GM18873 (cell line): ENCODE measurements around the gene PLD6.
"Not testable (repeated sequence)": the region's sequence is repeated elsewhere in the genome, so short reads cannot be mapped to it uniquely, and the experiment has no call there.

Experiments
- ATAC-seq: cut with Tn5 transposase; IDR thresholded peaks from one replicate; pipeline ENCODE4 v1.9.1; 2021; ENCODE audit warnings: mild to moderate bottlenecking, moderate library complexity, moderate number of reproducible peaks; ENCODE audit not compliant: unreplicated experiment, low FRiP score

The PLD6 gene, protein sequence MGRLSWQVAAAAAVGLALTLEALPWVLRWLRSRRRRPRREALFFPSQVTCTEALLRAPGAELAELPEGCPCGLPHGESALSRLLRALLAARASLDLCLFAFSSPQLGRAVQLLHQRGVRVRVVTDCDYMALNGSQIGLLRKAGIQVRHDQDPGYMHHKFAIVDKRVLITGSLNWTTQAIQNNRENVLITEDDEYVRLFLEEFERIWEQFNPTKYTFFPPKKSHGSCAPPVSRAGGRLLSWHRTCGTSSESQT

DNA sequence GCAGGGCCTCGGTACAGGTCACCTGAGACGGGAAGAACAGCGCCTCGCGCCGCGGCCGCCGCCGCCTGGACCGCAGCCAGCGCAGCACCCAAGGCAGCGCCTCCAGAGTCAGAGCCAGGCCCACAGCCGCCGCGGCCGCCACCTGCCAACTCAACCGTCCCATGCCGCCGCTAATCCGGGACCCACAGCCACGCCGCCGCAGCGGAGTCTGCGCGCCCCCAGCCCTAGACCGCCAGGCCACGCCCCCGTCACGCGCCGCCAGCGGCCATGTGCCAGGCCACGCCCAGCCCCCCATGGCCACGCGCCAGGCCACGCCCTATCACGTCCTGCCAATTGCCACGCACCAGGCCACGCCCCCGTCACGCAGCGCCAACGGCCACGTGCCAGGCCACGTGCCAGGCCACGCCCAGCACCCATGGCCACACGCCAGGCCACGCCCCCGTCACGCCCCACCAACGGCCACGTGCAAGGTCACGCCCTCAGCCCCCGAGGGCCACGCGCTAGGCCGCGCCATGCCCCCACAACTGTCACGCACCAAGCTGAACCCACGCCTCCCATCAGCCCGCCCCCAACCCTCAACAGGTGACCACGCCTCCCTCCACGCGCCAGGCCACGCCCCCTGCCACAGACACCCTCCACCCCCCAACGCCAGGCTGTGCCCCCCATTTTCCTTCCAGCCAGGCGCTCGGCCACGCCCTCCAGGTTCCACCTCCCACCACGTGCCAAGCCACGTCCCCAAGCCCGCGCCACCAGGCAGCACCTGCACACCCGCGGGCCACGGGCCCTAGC, at the start of gene PLD6:
Gene PLD6 (minus strand): TSS at position 210 of the 789 bp plus-strand sequence. CDS start 47 bp downstream, at position 163.
- ATAC-seq, result peak; percentile 47

DNA sequence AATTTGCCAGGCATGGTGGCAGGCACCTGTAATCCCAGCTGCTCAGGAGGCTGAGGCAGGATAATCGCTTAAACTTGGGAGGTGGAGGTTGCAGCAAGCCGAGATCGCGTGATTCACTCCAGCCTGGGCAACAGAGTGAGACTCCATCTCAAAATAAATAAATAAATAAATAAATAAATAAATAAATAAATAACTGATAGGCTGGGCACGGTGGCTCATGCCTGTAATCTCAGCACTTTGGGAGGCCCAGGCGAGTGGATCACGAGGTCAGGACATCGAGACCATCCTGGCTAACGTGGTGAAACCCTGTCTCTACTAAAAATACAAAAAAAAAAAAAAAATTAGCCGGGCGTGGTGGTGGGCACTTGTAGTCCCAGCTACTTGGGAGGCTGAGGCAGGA, 49.6 kb upstream of the PLD6 start:
- ATAC-seq, result not testable (repeated sequence)

DNA sequence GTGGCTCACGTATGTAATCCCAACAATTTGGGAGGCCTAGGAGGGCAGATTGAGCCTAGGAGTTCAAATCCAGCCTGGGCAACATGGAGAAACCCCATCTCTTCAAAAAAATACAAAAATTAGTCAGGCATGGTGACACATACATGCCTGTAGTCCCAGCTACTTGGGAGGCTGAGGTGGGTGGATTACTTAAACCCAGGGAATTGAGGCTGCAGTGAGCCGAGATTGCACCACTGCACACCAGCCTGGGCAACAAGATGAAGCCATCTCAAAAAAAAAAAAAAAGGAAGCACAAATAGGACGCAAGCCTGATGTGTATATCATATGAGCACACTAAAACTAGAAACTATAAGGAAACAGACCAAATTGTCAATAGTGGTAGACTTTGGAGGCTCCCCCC, 47.9 kb upstream of the PLD6 start:
- ATAC-seq, result no peak

DNA sequence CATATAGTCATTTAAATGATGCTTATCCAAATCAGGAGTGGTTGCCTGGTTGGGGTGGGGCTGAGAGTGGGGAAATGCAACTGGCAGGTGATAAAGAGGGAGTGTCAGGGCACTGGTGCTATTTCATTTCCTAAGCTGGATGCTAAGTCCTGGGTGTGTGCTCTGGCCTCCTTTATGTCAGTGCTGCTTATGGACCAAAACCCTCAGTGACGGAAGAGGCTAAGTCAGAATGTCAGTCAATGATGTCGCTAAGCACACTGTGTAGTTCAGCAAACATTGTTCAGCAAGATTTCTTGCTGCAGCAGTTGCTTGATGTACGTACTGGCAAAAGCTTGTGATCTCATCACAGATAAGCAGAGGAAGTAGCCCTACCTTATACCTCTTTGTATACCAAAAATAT, 47.3 kb upstream of the PLD6 start:
- ATAC-seq, result no peak

DNA sequence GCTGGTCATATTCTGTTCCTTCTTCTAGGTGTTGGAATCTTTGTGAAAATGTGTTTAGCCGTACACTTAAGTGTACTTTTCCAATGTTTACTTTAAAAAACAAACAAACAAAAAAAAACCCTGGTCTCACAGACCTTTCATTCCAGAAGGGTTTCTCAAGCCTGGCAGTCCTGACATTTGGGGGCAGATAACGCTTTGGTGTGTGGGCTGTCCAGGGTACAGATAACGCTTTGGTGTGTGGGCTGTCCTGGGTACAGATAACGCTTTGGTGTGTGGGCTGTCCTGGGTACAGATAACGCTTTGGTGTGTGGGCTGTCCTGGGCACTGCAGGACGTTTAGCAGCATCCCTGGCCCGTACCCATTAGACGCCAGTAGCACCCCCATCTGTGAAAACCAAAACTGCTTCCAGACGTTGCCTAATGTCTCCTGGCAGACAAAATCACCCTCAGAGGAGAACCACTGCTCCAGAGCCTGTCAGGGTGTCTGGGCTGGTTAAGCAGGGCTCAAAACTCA, 46.1 kb upstream of the PLD6 start:
- ATAC-seq, result no peak

DNA sequence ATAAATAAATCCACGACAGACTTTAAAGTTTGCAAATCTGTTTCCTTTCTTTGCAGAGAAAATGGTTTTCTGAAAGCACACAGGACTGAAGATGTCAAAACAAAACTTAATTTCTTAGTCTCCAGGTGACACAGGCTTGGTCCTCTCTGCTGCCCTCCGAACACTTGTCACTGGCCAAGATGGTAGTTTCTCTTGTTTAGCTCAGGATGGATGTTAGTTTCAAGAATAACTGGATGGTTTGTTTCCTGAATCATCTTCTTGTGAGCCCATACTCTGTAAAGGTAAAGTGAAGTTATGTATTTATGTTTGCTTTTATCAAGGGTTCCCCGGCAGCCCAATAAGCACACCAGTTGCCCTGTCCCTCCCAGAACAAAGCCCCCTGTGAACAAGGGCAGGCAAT, 40.7 kb upstream of the PLD6 start:
- no peak for ATAC-seq

DNA sequence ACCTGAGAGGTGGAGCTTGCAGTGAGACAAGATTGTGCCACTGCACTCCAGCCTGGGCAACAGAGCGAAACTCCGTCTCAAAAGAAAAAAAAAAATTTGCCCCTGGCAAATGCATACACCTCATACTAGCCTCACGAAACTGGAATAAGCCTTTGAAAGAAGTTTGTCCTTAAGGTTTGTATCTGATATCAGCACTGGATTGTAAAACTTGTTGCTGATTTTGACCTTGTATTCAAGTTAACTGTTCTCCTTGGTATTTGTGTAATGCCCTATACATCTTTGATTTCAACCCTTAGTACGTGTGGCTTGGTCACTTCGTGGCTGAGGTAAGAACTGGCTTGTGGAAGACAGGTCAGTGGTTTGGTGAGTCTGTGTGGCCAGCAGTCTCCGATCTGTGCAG, 37.0 kb upstream of the PLD6 start:
- no peak for ATAC-seq

DNA sequence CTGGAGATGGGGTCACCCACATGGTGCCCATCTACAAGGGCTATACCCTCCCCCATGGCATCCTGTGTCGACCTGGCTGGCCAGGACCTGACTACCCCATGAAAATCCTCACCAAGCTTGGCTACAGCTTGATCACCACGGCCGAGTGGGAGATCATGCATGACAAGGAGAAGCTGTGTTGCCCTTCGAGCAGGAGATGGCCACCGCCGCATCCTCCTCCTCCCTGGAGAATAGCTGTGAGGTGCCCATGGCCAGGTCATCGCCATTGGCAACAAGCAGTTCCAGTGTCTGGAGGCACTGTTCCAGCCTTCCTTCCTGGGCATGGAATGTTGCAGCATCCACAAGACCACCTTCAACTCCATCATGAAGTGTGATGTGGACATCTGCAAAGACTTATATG, 36.1 kb upstream of the PLD6 start:
- ATAC-seq, result no peak

DNA sequence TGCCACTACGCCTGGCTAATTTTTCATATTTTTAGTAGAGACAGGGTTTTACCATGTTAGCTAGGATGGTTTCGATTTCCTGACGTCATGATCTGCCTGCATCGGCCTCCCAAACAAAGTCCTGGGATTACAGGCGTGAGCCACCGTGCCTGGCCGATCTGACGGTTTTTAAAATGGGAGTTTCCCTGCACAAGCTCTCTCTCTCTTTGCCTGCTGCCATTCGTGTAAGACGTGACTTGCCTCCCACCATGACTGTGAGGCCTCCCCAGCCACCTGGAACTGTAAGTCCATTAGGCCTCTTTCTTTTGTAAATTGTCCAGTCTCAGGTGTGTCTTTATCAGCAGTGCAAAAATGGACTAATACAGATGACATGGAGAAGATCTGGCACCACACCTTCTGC, 35.5 kb upstream of the PLD6 start:
- no peak for ATAC-seq

DNA sequence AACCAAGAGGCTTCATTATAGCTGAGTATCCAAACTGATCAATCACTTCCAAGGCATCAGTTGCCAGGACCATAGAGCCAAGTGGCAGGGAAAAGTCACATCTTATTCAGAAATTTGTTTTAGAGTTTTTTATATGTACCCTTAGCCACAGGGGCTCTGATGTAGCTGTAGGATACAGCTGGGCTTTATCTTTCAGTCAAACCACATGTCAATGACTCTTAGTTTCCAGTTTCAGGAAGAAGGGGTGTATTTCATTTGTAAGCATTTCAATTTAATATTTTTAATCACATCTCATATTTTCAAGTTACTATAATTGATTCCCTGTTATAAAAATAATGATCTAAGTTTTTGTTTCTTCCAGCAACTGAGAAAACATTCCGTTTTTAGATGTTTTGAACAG, 33.7 kb upstream of the PLD6 start:
- no peak for ATAC-seq

DNA sequence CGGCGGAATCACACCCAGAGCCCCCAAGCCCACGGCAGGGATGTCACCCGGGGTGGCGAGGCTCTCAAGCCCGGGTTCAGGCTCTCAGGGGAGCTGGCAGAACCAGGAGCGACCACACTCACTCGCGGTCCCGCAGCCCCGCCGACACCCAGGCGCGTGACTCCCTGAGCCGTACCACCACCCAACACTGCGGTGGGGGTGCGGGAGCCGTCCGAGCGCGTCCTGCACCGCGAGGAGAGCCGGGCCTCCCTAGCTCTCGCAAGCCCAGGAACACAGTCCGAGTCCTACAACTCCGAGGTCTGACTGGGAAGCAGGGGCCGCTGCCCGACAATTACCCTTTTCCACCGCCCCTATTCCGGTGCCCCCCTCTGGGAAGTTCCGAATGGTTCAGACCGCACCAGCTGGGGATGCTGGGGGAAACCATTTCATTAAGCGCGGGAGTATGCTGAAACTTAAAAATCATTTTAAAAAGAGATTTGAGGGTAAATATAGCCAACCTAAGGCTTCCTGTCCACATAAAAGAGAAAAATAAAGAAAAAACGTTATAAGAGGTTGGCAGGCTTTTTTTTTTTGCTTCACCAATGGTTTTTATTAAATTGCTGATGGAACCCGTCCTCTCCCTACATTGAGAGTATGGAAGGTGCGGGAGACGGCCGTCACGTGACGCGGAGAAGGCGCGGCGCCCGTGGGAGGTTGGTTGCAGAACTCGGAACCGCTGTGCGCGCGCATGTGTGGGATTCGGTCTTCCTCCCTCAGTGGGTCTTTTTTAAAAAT, 31.1 kb upstream of the PLD6 start, which contains the start of gene FLCN:
Gene FLCN (minus strand): TSS at position 143 of the 774 bp plus-strand sequence. CDS start 9,031 bp downstream, outside the sequence.
- peak; percentile 63 for ATAC-seq

DNA sequence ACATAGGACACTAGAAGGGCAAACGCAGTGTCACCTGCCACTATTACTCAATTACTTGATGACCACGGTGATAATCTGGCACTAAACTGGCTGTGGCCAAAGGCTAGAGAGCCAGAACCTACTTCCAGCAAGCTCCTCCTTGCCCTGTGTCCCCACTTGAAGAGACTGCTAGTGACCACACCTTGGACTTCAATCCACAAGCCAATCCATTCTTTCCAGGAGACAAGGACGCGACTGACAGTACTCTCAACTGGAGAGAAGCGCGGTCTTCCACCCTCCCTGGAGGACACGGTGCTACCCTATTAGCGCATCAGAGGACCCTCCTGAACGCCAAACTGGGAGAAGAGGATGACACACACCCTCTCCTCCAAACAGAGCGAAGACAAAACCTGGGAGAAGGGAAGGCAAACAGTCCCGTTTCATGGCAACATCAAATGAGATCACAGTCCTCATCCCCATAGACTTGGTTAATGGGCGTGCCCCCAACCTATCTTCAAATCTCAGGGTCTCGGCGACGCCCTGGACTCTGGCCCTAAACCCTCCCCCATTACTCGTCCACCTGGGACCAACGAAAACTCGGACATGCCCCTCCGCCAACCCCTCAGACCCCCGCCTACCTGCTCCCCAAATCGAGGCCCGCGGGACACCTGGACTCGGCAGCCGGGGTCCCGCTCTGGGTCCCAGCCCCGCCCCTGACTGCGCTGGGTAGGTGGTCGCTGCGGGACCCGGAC, 30.3 kb upstream of the PLD6 start:
- no peak for ATAC-seq

DNA sequence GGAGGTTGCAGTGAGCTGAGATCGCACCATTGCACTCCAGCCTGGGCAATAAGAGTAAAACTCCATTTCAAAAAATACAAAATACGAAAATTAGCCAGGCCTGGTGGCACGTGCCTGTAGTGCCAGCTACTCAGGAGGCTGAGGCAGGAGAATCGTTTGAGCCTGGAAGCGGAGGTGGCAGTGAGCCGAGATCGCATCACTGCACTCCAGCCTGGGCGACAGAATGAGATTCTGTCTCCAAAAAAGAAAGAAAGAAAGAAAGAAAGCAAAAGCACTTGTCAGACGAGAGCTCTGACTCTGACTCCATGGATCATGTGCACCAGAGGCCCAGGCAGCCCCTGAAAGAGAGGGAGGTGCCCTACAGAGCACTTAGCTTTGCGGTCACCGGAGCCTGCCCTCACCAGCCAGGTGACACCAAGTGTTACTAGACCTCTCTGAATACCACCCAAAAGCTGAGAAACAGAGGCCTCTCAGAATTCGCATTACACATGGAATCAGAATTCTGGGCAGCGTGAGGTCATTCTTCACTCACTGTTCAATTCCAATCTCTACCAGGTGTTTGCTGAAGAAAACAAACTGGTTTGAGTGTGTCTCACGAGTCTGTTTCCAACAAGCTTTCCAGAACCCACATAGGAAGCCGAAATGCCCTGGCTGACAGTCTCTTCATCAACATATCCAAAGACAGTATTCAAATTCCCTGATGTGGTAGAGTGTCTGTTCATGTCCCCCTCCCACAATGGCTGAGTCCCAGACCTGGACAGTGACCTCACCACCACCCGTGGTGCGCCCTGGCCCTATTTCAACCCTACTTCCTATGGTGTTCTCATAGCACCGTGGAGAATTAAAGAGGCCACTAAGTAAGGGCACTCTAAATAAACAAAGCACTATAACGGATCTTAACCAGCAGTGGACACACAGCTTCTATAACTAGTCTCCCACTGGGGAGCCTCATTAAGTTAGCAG, 29.4 kb upstream of the PLD6 start:
- ATAC-seq, result no peak

DNA sequence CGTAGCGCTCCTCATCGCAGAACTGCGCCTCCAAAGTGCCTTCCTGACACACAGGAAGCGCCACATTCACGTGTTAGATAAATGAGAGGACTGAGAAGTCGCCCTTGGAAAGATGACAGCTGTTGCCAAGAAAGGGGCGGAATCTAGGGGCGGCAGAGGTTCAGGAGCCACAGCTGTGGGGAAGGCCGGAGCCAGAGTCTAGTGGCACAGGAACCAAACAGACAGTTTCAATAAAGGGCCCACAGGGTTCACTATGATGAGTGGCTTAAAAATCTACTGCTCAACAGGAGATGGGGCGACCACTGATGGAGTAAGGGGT, 26.1 kb upstream of the PLD6 start:
- no peak for ATAC-seq

DNA sequence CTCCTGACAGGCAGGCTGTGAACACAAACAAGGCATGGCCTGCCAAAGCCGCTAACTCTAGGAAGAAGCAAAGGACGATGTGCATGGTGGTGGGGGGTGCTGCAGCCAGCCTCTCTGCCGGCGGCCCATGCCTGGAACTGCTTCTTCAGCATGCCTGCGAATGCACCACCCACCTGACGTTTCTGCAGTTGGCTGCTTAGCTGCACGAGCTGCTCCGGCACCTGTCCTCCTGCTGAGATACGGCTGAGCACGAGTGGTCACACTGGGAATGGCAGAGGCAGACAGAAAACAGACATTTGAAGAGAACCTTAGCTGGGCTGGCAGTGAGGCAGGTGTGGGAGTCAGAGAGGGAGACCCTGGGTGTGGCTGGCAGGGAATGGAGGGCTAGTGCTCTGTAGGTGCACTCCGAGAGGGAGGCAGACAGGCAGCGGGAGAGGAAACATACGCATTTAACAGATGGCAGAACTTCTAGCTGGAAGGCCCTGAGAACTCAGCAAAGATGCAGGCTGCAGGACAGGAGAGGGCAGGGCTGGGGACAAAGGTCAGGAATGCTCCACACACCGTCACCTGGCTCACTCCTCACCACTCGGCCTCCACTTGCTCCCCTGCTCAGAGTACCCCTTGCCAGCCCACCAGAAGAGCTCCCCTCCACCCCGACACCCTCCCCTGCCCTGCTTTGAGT, 25.6 kb upstream of the PLD6 start:
- ATAC-seq, result no peak

DNA sequence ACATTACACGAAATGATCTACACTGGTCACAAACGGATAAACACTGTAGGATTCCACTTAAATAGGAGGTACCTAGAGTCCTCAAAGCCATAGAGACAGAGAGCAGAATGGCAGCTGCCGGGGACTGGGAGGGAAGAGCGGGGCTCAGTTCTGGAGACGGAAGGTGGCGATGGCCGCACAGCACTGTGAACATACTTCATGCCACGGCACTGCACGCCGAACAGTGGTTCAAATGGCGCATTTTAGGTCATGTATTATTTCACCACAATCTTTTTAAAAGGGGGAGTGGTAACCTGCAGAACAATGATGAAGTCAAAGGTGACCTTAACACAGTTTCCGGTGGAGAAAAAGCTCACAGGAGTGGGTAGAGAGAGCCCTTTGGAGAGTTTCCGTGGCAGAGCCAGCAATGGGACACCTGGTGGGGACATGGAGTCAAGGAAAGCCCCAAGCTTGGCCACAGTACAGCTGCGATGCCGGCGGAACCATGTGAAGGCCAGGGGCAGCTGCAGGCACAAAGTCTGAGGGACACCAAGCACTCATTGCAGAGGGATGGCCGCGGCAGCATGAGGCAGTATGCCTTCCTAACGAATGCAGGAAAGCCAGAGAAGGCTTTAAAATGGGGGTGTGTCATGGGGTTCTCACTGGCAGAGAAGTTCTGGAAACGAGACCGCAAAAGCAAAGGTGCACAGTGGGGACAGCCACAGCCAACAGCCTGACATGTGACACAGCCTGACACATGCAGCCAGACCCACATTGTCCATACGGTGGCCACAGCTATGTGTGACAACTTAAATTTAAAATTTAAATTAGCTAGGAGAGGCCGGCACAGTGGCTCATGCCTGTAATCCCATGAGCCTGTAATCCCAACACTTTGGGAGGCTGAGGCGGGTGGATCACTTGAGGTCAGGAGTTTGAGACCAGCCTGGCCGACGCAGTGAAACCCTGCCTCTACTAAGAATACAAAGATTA, 23.6 kb upstream of the PLD6 start:
- no peak for ATAC-seq

DNA sequence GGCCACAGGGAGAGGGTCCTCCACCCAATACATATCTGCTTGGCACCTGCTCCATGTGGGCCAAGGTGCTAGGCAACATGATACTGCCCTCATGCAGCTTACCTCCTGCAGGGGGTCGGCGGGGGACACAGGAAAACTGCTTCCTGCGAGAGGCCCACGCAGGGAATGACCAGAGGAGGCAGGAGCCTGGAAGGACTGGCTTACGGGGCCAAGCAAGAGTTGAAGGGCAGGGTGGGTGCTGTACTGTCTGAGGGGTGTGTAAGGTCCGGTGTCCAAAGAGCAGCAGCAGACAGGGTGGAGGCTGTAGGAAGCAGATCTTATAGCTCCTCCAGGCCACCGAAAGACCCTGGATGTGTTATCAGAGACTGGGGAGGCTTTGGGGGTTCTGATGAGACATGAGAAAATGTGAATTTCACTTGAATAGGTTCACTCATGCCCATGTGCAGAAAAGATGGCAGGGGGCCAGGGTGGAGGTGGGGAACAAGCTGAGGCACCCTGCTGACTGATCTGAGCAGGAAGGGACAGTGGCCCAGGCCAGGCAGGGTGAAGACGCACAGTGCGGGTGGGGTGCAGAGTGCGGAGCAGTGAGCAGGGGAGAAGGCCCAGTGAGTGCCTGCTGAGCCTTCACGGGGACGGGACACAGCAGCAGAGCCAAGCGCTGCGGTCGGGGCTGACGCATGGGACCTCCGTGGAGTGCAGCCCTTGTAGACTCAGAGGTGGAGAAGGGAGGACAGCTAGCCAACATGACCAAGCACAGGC, 22.6 kb upstream of the PLD6 start:
- no peak for ATAC-seq
